ENCODE measurements around the gene MAMDC4.

The MAMDC4 gene

GRCh38 chr9:136890661-136891060, 38.5 kb downstream of the MAMDC4 start:
- H3K4me1 ChIP-seq (ENCODE audit: control insufficient read depth, insufficient read depth, low read length): no peaks in the 10 kb centered on the region
- no peak overlapping the region for H3K4me3 ChIP-seq (ENCODE audit: low read depth, low read length)
- ChIA-PET CTCF (interaction anchor here (0.6 to 0.7 kb wide), 4 partner anchors 75 to 161 kb away, joined by 3 to 5 read pairs (median 3); no protein-coding TSS in a partner anchor), POLR2A (no interaction called here)
- no peaks in the 10 kb centered on the region for H3K9me3 ChIP-seq (ENCODE audit: control insufficient read depth, insufficient read depth, low read depth, low read length)
- H3K27ac ChIP-seq (ENCODE audit: extremely low read depth, low read depth, low read length): no peak overlapping the region
- H3K36me3 ChIP-seq (ENCODE audit: control insufficient read depth in 2 of 2, insufficient read depth in 1 of 2, low read length in 2 of 2): peaks cover 3 to 27% of the 10 kb centered on the region in 2 experiments; a peak in 2 of 3 replicates
- TF ChIP-seq HIC1 (tag by site-specific recombination; IDR thresholded peaks at IDR 0.05) (no peak), ZNF174 (tag by site-specific recombination; IDR thresholded peaks at IDR 0.05) (no peak), ZNF184 (tag by site-specific recombination; IDR thresholded peaks at IDR 0.05) (no peak), ZNF560 (tag by site-specific recombination; IDR thresholded peaks at IDR 0.05; ENCODE audit: borderline replicate concordance) (no peak), ZNF112 (tag by site-specific recombination; IDR thresholded peaks at IDR 0.05) (no peak), ZNF658 (tag by site-specific recombination; IDR thresholded peaks at IDR 0.05) (no peak), ATF2 (tag by site-specific recombination; IDR thresholded peaks at IDR 0.05; ENCODE audit: low read depth) (no peak), ZNF473 (tag by site-specific recombination; IDR thresholded peaks at IDR 0.05) (no peak), ZNF202 (tag by site-specific recombination; IDR thresholded peaks at IDR 0.05; ENCODE audit: borderline replicate concordance) (no peak), PRDM10 (tag by site-specific recombination; IDR thresholded peaks at IDR 0.05) (no peak), ZNF274 (IDR thresholded peaks at IDR 0.05; ENCODE audit: low read length) (no peak), ZNF274 (tag by site-specific recombination; IDR thresholded peaks at IDR 0.05; ENCODE audit: borderline replicate concordance) (no peak), ZNF221 (tag by site-specific recombination; IDR thresholded peaks at IDR 0.05; ENCODE audit: borderline replicate concordance) (no peak)

- Histone ChIP-seq H3K4me3 (ENCODE audit: low read depth, low read length) (no peak overlapping the region), H3K36me3 (ENCODE audit: control insufficient read depth in 2 of 2, insufficient read depth in 1 of 2, low read length in 2 of 2) (peaks cover 4 to 39% of the 10 kb centered on the region in 2 experiments; a peak in 2 of 3 replicates), H3K9me3 (ENCODE audit: control insufficient read depth, insufficient read depth, low read depth, low read length) (no peaks in the 10 kb centered on the region), H3K27ac (ENCODE audit: extremely low read depth, low read depth, low read length) (no peak overlapping the region), H3K4me1 (ENCODE audit: control insufficient read depth, insufficient read depth, low read length) (no peaks in the 10 kb centered on the region)
- ChIA-PET CTCF (no interaction called here), POLR2A (interaction anchor here (0.6 to 1.5 kb wide), 3 partner anchors 9 to 36 kb away, joined by 3 to 10 read pairs (median 4); partner anchors contain the start of gene TRAF2)
- TF ChIP-seq ZNF302 (tag by site-specific recombination; IDR thresholded peaks at IDR 0.05; ENCODE audit: low read depth) (no peak), GLIS2 (tag by site-specific recombination; IDR thresholded peaks at IDR 0.05) (peak; percentile 32; the same call in 1 of the 2 replicates)
These were observed 43.9 kb downstream of the MAMDC4 start for GRCh38 chr9:136896027-136896426.
